HepG2 (cell line): ENCODE data around the gene SSX2. TPM values are rescaled to one million over a fixed set of nuclear protein-coding genes. Genes with fewer than 3 reads are reported as not detected.
"Not testable (repeated sequence)": the region's sequence is repeated elsewhere in the genome, so short reads cannot be mapped to it uniquely, and the experiment has no call there.

ENCODE experiments used
- ATAC-seq: fragments of 200-7000 bp; cut with Tn5 transposase; 3 replicates; pipeline ENCODE4 v1.9.1; 2020; ENCODE audit warnings: mild to moderate bottlenecking, moderate library complexity
- Bru-seq: library from RNA; stranded (reverse); fragments of 400-500 nt; gene quantifications from one replicate; lab custom pipeline; 2021; lab: Mats Ljungman, UMichigan
- BruChase-seq, 2 experiments: library from RNA; stranded (reverse); fragments of 400-500 nt; gene quantifications; one replicate each; lab custom pipeline; 2021; lab: Mats Ljungman, UMichigan
- BruUV-seq: library from RNA; stranded (reverse); fragments of 400-500 nt; replicated peaks from 2 replicates; lab custom pipeline; 2021; lab: Mats Ljungman, UMichigan
- CTCF ChIA-PET: fragments of 300-600 bp; formaldehyde crosslinking; extraction: SDS; loops from one replicate; lab custom pipeline; 2021; ENCODE audit warnings: low total read pairs, inconsistent platforms, low intra/inter-chr PET ratio; lab: Yijun Ruan, JAX
- POLR2A ChIA-PET: fragments of 350-600 bp; sonication (Branson Sonifier 250); formaldehyde crosslinking; loops from one replicate; lab custom pipeline; 2020; ENCODE audit warnings: antibody characterized with exemption, inconsistent platforms; lab: Yijun Ruan, JAX
- DNase-seq: peaks from one replicate; pipeline ENCODE4 v3.0.0-alpha.2; 2015; ENCODE audit warnings: low spot score
- FAIRE-seq: peaks from 3 replicates; lab custom pipeline; 2011; peaks lifted over from hg19 to GRCh38; lab: Jason Lieb, UNC
- H2AFZ ChIP-seq: one replicate; pipeline ENCODE4 v1.6.1; 2011; ENCODE audit warnings: low read length, inconsistent platforms
- H3K27ac ChIP-seq: fragments of 300-600 bp; 3 replicates; pipeline ENCODE4 v1.8.0; 2011; ENCODE audit warnings: mixed run types, mild to moderate bottlenecking, mixed read lengths, low read length, inconsistent platforms; ENCODE audit not compliant: insufficient read depth; ENCODE audit errors: extremely low read length
- H3K27me3 ChIP-seq, 2 experiments: fragments of 200-600 bp in 1 of 2; 2 replicates in 1 of 2; 3 replicates in 1 of 2; pipeline versions ENCODE4 v1.6.0 to v1.8.0; 2011; ENCODE audit warnings: low read length in 2 of 2, mild to moderate bottlenecking in 2 of 2, moderate library complexity in 2 of 2, inconsistent platforms in 1 of 2; ENCODE audit not compliant: insufficient read depth in 2 of 2, control insufficient read depth in 1 of 2
- H3K36me3 ChIP-seq, 2 experiments: fragments of 200-600 bp in 1 of 2; replicated peaks in 1 of 2; 2 replicates in 1 of 2; 3 replicates in 1 of 2; pipeline versions ENCODE4 v1.5.1 to v1.8.0; 2011; ENCODE audit warnings: low read length in 2 of 2, inconsistent platforms in 1 of 2; ENCODE audit not compliant: insufficient read depth in 2 of 2, control insufficient read depth in 1 of 2
- H3K4me1 ChIP-seq: 2 replicates; pipeline ENCODE4 v1.5.1; 2012; ENCODE audit warnings: low read length, inconsistent platforms; ENCODE audit not compliant: insufficient read depth
- H3K4me2 ChIP-seq: 2 replicates; pipeline ENCODE4 v1.6.0; 2011; ENCODE audit warnings: low read depth, low read length, inconsistent platforms
- H3K4me3 ChIP-seq, 3 experiments: fragments of 200-600 bp in 1 of 3; sonication (generic), shearing (Covaris generic) in 1 of 3; replicated peaks in 1 of 3; 2 replicates each; pipeline ENCODE4 v1.5.1; 2011 to 2016; ENCODE audit warnings: low read length in 3 of 3, inconsistent platforms in 2 of 3, low read depth in 2 of 3, mild to moderate bottlenecking in 2 of 3, control low read depth in 1 of 3, mixed read lengths in 1 of 3; ENCODE audit not compliant: insufficient read depth in 1 of 3
- H3K79me2 ChIP-seq: one replicate; pipeline ENCODE4 v1.6.1; 2011; ENCODE audit warnings: low read length, inconsistent platforms; ENCODE audit not compliant: insufficient read depth
- H3K9ac ChIP-seq: 2 replicates; pipeline ENCODE4 v1.6.0; 2011; ENCODE audit warnings: mild to moderate bottlenecking, low read depth, low read length, inconsistent platforms; ENCODE audit not compliant: insufficient read depth
- H3K9me3 ChIP-seq: 2 replicates; pipeline ENCODE4 v1.5.1; 2012; ENCODE audit warnings: mild to moderate bottlenecking, low read length
- H4K20me1 ChIP-seq: 2 replicates; pipeline ENCODE4 v1.6.0; 2011; ENCODE audit warnings: inconsistent platforms, mild to moderate bottlenecking, low read length, moderate library complexity; ENCODE audit not compliant: insufficient read depth
- WGBS: methylation state at CpG from one replicate; pipeline ENCODE4 v1.1.6; 2017; ENCODE audit warnings: low lambda C conversion rate; 5-methylcytosine and 5-hydroxymethylcytosine counted together
- in situ Hi-C: cut with HindIII; loops from 2 replicates; pipeline ENCODE4 v1.10.0; 2017; ENCODE audit warnings: low pct_unique_long_range_greater_than_20kb; ENCODE audit not compliant: extremely low pct_ligation_motif_present
- intact Hi-C: fragments of 100-400 bp; cut with micrococcal nuclease; formaldehyde crosslinking; loops from one replicate; pipeline ENCODE4 v1.10.0; 2022; ENCODE audit not compliant: unreplicated experiment
- long read RNA-seq, 2 experiments: library from RNA in 1 of 2; library from polyadenylated mRNA in 1 of 2; stranded (forward) in 1 of 2; unstranded in 1 of 2; transcript quantifications; one replicate each; pipeline ENCODE4 v2.0.0, GENCODE V29; 2019 to 2022
- polyA minus RNA-seq, 3 experiments: library from RNA; depleted of rRNA, polyadenylated mRNA; stranded (reverse); fragments of >200 nt; gene quantifications; 2 replicates each; pipeline ENCODE4 v1.2.3, GENCODE V29; 2011; ENCODE audit warnings: low replicate concordance in 1 of 3
- polyA plus RNA-seq, 8 experiments: library from polyadenylated mRNA; depleted of rRNA in 3 of 8; stranded (reverse) in 7 of 8; unstranded in 1 of 8; fragments of >200 nt; fragmentation: Illumina TruSeq in 4 of 8; extraction: Trizol in 4 of 8; gene quantifications; 2 replicates each; pipeline versions ENCODE4 v1.2.1 to v1.2.3, GENCODE V29; 2011 to 2016; ENCODE audit warnings: low read depth in 4 of 8, missing spikeins in 1 of 8, mixed read lengths in 1 of 8; ENCODE audit not compliant: insufficient read depth in 1 of 8
- total RNA-seq, 5 experiments: library from RNA; depleted of rRNA; stranded (reverse); fragments of >200 nt; fragmentation: Illumina TruSeq; extraction: Trizol; gene quantifications; 2 replicates each; pipeline ENCODE4 v1.2.3, GENCODE V29; 2016; ENCODE audit warnings: low read depth in 1 of 5

SSX2 gene, protein sequence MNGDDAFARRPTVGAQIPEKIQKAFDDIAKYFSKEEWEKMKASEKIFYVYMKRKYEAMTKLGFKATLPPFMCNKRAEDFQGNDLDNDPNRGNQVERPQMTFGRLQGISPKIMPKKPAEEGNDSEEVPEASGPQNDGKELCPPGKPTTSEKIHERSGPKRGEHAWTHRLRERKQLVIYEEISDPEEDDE
- not detected in 2 replicates for total RNA-seq (2016; rRNA removed; fragmentation: Illumina TruSeq; extraction: Trizol)
- not detected in 2 replicates for total RNA-seq (2016; cell fraction: cytosol; rRNA removed; fragmentation: Illumina TruSeq; extraction: Trizol; ENCODE audit: low read depth)
- not detected in 2 replicates for total RNA-seq (2016; cell fraction: insoluble cytoplasmic fraction; rRNA removed; fragmentation: Illumina TruSeq; extraction: Trizol)
- total RNA-seq (2016; cell fraction: membrane; rRNA removed; fragmentation: Illumina TruSeq; extraction: Trizol) = not detected in 2 replicates
- total RNA-seq (2016; cell fraction: nucleus; rRNA removed; fragmentation: Illumina TruSeq; extraction: Trizol) = not detected in 2 replicates
- not detected in 2 replicates for polyA plus RNA-seq (2011; rRNA removed)
- not detected in 2 replicates for polyA plus RNA-seq (2011; cell fraction: cytosol; rRNA removed)
- not detected in 2 replicates for polyA plus RNA-seq (2011; cell fraction: nucleus; rRNA removed)
- not detected in 2 replicates for polyA plus RNA-seq (2012)
- polyA plus RNA-seq (2016; cell fraction: cytosol; fragmentation: Illumina TruSeq; extraction: Trizol; ENCODE audit: low read depth) = not detected in 2 replicates
- not detected in 2 replicates for polyA plus RNA-seq (2016; cell fraction: insoluble cytoplasmic fraction; fragmentation: Illumina TruSeq; extraction: Trizol; ENCODE audit: low read depth)
- polyA plus RNA-seq (2016; cell fraction: membrane; fragmentation: Illumina TruSeq; extraction: Trizol; ENCODE audit: low read depth) = not detected in 2 replicates
- not detected in 2 replicates for polyA plus RNA-seq (2016; cell fraction: nucleus; fragmentation: Illumina TruSeq; extraction: Trizol; ENCODE audit: insufficient read depth, low read depth)
- not detected in 2 replicates for polyA minus RNA-seq (2011; rRNA and poly(A)+ RNA removed; ENCODE audit: low replicate concordance)
- polyA minus RNA-seq (2011; cell fraction: cytosol; rRNA and poly(A)+ RNA removed) = not detected in 2 replicates
- not detected in 2 replicates for polyA minus RNA-seq (2011; cell fraction: nucleus; rRNA and poly(A)+ RNA removed)
- not detected for Bru-seq, nascent RNA
- not detected for BruChase-seq, experiment 1, labeled RNA remaining after a 6-hour chase
- not detected for BruChase-seq, experiment 2, labeled RNA remaining after a 2-hour chase
- long read RNA-seq, experiment 1 = 0 reads
- long read RNA-seq, experiment 2 = 0 reads

DNA sequence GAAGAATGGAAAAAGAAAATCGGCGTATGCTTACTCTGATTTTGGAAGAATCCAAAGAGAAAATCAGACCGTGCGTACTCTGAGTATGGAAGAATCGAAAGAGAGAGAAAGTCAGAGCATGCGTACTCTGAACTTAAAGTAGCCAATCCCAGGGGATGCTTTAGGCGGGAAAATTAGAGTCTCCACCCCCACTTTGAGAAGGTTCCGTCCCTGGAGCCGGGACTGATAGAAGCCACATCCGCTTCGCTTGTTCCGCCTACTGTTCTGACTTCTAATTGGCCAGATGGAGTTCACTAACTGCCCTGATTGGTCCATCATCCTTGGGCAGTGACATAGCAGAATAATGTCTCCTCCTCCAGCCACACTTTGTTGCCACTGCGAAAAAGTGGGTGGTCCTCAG, at the start of gene SSX2:
TSS of gene SSX2 (minus strand) at position 101 of the 400 bp plus-strand sequence. CDS start 1,429 bp downstream, outside the sequence.
- H3K4me3 ChIP-seq, CTCF ChIA-PET, H3K27me3 ChIP-seq, ATAC-seq, H3K9ac ChIP-seq, H3K79me2 ChIP-seq, BruUV-seq, H3K4me1 ChIP-seq, POLR2A ChIA-PET, H3K36me3 ChIP-seq, DNase-seq, H3K4me2 ChIP-seq, H4K20me1 ChIP-seq, intact Hi-C loops, H3K9me3 ChIP-seq, H2AFZ ChIP-seq, FAIRE-seq, in situ Hi-C loops, H3K27ac ChIP-seq: not testable (repeated sequence)
- no CpG with 5 or more reads among the region's 13 CpGs for WGBS

DNA sequence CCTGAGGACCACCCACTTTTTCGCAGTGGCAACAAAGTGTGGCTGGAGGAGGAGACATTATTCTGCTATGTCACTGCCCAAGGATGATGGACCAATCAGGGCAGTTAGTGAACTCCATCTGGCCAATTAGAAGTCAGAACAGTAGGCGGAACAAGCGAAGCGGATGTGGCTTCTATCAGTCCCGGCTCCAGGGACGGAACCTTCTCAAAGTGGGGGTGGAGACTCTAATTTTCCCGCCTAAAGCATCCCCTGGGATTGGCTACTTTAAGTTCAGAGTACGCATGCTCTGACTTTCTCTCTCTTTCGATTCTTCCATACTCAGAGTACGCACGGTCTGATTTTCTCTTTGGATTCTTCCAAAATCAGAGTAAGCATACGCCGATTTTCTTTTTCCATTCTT, 44.0 kb upstream of the SSX2 start, which contains the start of gene SSX2B:
TSS of gene SSX2B (plus strand) at position 301 of the 400 bp plus-strand sequence. CDS start 1,429 bp downstream, outside the sequence.
- H3K27ac ChIP-seq, H3K27me3 ChIP-seq, FAIRE-seq, CTCF ChIA-PET, H3K9ac ChIP-seq, H3K9me3 ChIP-seq, H3K79me2 ChIP-seq, H3K4me1 ChIP-seq, in situ Hi-C loops, intact Hi-C loops, H3K4me3 ChIP-seq, H3K4me2 ChIP-seq, H4K20me1 ChIP-seq, ATAC-seq, DNase-seq, BruUV-seq, POLR2A ChIA-PET, H3K36me3 ChIP-seq, H2AFZ ChIP-seq: not testable (repeated sequence)
- WGBS = no CpG with 5 or more reads among the region's 13 CpGs

DNA sequence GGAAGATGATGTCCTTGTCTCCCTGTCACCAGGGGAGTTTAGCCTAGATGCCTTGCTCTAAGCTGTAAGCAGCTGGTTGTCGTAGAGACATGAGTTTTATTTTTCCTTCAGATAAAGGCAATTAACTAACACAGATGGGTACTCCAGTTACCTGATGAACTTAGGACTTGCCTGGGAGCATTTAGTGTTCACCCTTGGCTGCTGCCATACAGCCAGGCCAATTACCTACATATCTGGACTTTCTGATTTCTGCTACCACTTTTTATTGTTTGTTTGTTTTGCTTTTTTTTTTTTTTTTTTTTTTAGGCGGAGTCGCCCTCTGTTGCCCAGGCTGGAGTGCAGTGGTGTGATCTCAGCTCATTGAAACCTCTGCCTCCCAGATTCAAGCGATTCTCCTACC, 14.9 kb downstream of the SSX2 start:
- CTCF ChIA-PET, H3K4me2 ChIP-seq, DNase-seq, H3K4me3 ChIP-seq, H3K36me3 ChIP-seq, intact Hi-C loops, ATAC-seq, H4K20me1 ChIP-seq, H3K4me1 ChIP-seq, H2AFZ ChIP-seq, BruUV-seq, in situ Hi-C loops, H3K27ac ChIP-seq, H3K79me2 ChIP-seq, H3K9me3 ChIP-seq, H3K9ac ChIP-seq, H3K27me3 ChIP-seq, FAIRE-seq, POLR2A ChIA-PET: not testable (repeated sequence)
- 3% methylated on average over 3 of the region's 4 CpGs for WGBS
